ENCODE measurements around the gene DYSF. TPM values are rescaled to one million over a fixed set of nuclear protein-coding genes. Genes with fewer than 3 reads are reported as not detected.

Gene DYSF
- polyA plus RNA-seq, 1 donor (not counting 4 experiments of a cell fraction or from before 2014, with no cell fraction given): 8.2 TPM

DNA sequence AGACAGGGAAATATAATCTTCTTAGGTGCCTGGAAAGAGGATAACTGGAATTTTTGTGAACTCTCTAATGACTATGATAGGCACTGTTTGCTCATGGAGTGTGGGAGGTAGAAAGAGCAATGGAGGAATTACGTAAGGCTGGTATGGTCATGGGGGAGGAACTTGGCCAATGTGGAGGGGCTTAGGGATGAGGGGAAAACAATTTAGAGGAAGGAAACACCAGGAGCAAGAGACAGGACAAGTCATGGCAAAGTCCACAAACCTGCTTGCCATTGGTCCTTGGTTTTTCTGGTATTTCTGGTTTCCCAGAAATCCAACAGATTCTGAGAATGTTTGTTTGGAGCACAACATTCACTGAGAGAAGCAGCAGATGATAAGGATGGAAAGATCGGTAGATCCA is 274.2 kb downstream of the DYSF start:
- FAIRE-seq: no peak
- Histone ChIP-seq H3K9me1 (ENCODE audit: control insufficient read depth, extremely low read depth, insufficient read depth, low read length) (no peaks in the 10 kb centered on the region), H4K20me1 (ENCODE audit: control insufficient read depth, extremely low read depth, insufficient read depth, low read length) (no peaks in the 10 kb centered on the region), H3K4me1 (ENCODE audit: control insufficient read depth, extremely low read depth, insufficient read depth, low read length) (peaks cover 7% of the 10 kb centered on the region), H3K27ac (ENCODE audit: control insufficient read depth, insufficient read depth, low read length) (no peak overlapping the region), H3K4me3 (ENCODE audit: control insufficient read depth in 2 of 3, extremely low read depth in 1 of 3, insufficient read depth in 2 of 3, low read depth in 1 of 3, low read length in 3 of 3) (no peak overlapping the region), H3K27me3 (ENCODE audit: control insufficient read depth, extremely low read depth, insufficient read depth, low read length) (peaks cover 4% of the 10 kb centered on the region), H3K9ac (ENCODE audit: control insufficient read depth, extremely low read depth, insufficient read depth, low read length) (no peak overlapping the region), H3K79me2 (ENCODE audit: control insufficient read depth, insufficient read depth, low read length) (no peaks in the 10 kb centered on the region), H3K36me3 (ENCODE audit: control insufficient read depth in 2 of 2, extremely low read depth in 1 of 2, insufficient read depth in 2 of 2, low read length in 2 of 2) (no peaks in the 10 kb centered on the region), H3K9me3 (ENCODE audit: control insufficient read depth, low read depth, low read length) (peaks cover 3% of the 10 kb centered on the region), H3K4me2 (ENCODE audit: control insufficient read depth, extremely low read depth, insufficient read depth, low read depth, low read length) (peak overlapping the region; percentile 24), H2AFZ (ENCODE audit: control insufficient read depth, low read length) (peak overlapping the region; percentile 18)
- TF ChIP-seq EZH2 (IDR thresholded peaks at IDR 0.05; ENCODE audit: low read length): no peak
- TF ChIP-seq, protein P1, sequence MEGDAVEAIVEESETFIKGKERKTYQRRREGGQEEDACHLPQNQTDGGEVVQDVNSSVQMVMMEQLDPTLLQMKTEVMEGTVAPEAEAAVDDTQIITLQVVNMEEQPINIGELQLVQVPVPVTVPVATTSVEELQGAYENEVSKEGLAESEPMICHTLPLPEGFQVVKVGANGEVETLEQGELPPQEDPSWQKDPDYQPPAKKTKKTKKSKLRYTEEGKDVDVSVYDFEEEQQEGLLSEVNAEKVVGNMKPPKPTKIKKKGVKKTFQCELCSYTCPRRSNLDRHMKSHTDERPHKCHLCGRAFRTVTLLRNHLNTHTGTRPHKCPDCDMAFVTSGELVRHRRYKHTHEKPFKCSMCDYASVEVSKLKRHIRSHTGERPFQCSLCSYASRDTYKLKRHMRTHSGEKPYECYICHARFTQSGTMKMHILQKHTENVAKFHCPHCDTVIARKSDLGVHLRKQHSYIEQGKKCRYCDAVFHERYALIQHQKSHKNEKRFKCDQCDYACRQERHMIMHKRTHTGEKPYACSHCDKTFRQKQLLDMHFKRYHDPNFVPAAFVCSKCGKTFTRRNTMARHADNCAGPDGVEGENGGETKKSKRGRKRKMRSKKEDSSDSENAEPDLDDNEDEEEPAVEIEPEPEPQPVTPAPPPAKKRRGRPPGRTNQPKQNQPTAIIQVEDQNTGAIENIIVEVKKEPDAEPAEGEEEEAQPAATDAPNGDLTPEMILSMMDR (optimal IDR thresholded peaks at IDR 0.05 in 1 of 3, IDR thresholded peaks at IDR 0.05 in 1 of 3, conservative IDR thresholded peaks at IDR 0.05 in 1 of 3; ENCODE audit: extremely low read depth in 1 of 3, insufficient read depth in 2 of 3, low read length in 3 of 3): no peak
- dilution Hi-C loops (cut with MboI; ENCODE audit: extremely low pct_ligation_motif_present, low sequenced_read_pairs): no loop called here
- no peak for DNase-seq (ENCODE audit: low read depth, low spot score)

GRCh38 chr2:71728036-71728435 is 274.7 kb downstream of the DYSF start:
- Histone ChIP-seq H3K36me3 (ENCODE audit: control insufficient read depth in 2 of 2, extremely low read depth in 1 of 2, insufficient read depth in 2 of 2, low read length in 2 of 2) (no peaks in the 10 kb centered on the region), H3K4me3 (ENCODE audit: control insufficient read depth in 2 of 3, extremely low read depth in 1 of 3, insufficient read depth in 2 of 3, low read depth in 1 of 3, low read length in 3 of 3) (no peak overlapping the region), H2AFZ (ENCODE audit: control insufficient read depth, low read length) (no peak overlapping the region), H4K20me1 (ENCODE audit: control insufficient read depth, extremely low read depth, insufficient read depth, low read length) (no peaks in the 10 kb centered on the region), H3K27me3 (ENCODE audit: control insufficient read depth, extremely low read depth, insufficient read depth, low read length) (peaks cover 4% of the 10 kb centered on the region), H3K9me3 (ENCODE audit: control insufficient read depth, low read depth, low read length) (peaks cover 3% of the 10 kb centered on the region), H3K9ac (ENCODE audit: control insufficient read depth, extremely low read depth, insufficient read depth, low read length) (no peak overlapping the region), H3K4me1 (ENCODE audit: control insufficient read depth, extremely low read depth, insufficient read depth, low read length) (peaks cover 7% of the 10 kb centered on the region), H3K79me2 (ENCODE audit: control insufficient read depth, insufficient read depth, low read length) (no peaks in the 10 kb centered on the region), H3K4me2 (ENCODE audit: control insufficient read depth, extremely low read depth, insufficient read depth, low read depth, low read length) (peak overlapping the region; percentile 24), H3K9me1 (ENCODE audit: control insufficient read depth, extremely low read depth, insufficient read depth, low read length) (no peaks in the 10 kb centered on the region), H3K27ac (ENCODE audit: control insufficient read depth, insufficient read depth, low read length) (no peak overlapping the region)
- dilution Hi-C loops (cut with MboI; ENCODE audit: extremely low pct_ligation_motif_present, low sequenced_read_pairs): no loop called here
- DNase-seq (ENCODE audit: low read depth, low spot score) (no peak), FAIRE-seq (no peak)
- no peak for TF ChIP-seq EZH2 (IDR thresholded peaks at IDR 0.05; ENCODE audit: low read length)
- TF ChIP-seq, protein P1 (optimal IDR thresholded peaks at IDR 0.05 in 1 of 3, IDR thresholded peaks at IDR 0.05 in 1 of 3, conservative IDR thresholded peaks at IDR 0.05 in 1 of 3; ENCODE audit: extremely low read depth in 1 of 3, insufficient read depth in 2 of 3, low read length in 3 of 3): no peak

Data from keratinocyte (primary cell).